Activated T-helper 17 cell treated with anti-CD3 and anti-CD28 coated beads, Interleukin-2, amount 50 U/mL, for 72 hours (primary cell): ENCODE measurements around the gene CDK5. TPM values are rescaled to one million over a fixed set of nuclear protein-coding genes. Genes with fewer than 3 reads are reported as not detected.
"Not testable (repeated sequence)": the region's sequence is repeated elsewhere in the genome, so short reads cannot be mapped to it uniquely, and the experiment has no call there.

Source experiments
- ATAC-seq: fragments of 150-1000 bp; cut with Tn5 transposase; replicated peaks from 2 replicates; pipeline ENCODE4 v1.10.0; 2021; ENCODE audit warnings: mild to moderate bottlenecking, moderate library complexity
- H3K27ac Mint-ChIP-seq: one replicate; pipeline ENCODE4 v1.8.0; 2022; ENCODE audit warnings: mixed read lengths
- H3K27me3 Mint-ChIP-seq: one replicate; pipeline ENCODE4 v1.8.0; 2022; ENCODE audit warnings: mixed read lengths
- H3K36me3 Mint-ChIP-seq: one replicate; pipeline ENCODE4 v1.8.0; 2022; ENCODE audit warnings: low read depth, mild to moderate bottlenecking, mixed read lengths
- H3K4me1 Mint-ChIP-seq: one replicate; pipeline ENCODE4 v1.8.0; 2022; ENCODE audit warnings: mixed read lengths
- H3K4me3 Mint-ChIP-seq: one replicate; pipeline ENCODE4 v1.8.0; 2022; ENCODE audit warnings: mild to moderate bottlenecking, mixed read lengths
- H3K9me3 Mint-ChIP-seq: one replicate; pipeline ENCODE4 v1.8.0; 2022; ENCODE audit warnings: mixed read lengths
- total RNA-seq, 2 donors: library from RNA; stranded (reverse); gene quantifications; one replicate each; pipeline ENCODE4 v1.2.3, GENCODE V29; 2022

The CDK5 gene
- total RNA-seq, 2 donors from 2014 or later, result 9.0 to 23.4 TPM

GRCh38 chr7:151017953-151018420, 39.7 kb downstream of the CDK5 start:
- peak; percentile 72 for ATAC-seq
- Mint-ChIP-seq H3K4me1 (peaks cover 37% of the 10 kb centered on the region), H3K36me3 (peaks cover 28% of the 10 kb centered on the region), H3K9me3 (no peaks in the 10 kb centered on the region), H3K27me3 (peaks cover 4% of the 10 kb centered on the region), H3K27ac (peak overlapping the region; percentile 85), H3K4me3 (peak overlapping the region; percentile 86)

GRCh38 chr7:151017370-151017952, 40.2 kb downstream of the CDK5 start:
- Mint-ChIP-seq H3K36me3 (peaks cover 31% of the 10 kb centered on the region), H3K4me1 (peaks cover 42% of the 10 kb centered on the region)
- ATAC-seq, result no peak

DNA sequence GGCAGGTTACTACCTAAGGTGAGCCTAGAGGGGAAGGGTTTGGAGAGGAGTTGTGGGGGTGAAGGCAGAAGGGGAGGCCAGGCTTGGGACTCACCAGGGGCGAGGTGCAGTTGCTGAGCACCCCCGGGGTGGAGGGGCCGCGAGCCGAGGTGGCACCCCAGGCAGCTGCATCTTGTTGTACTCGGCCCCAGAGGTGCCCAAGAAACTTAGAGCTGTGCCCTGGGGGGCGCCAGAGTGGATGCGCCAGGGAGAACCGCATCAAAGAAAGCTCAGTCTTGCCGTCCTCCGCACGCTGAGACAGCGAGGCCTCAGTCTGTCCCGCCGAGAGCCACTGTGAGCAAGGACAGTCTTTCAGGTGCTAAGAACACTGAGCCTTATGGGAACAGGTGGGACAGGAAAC, 40.8 kb downstream of the CDK5 start:
- peak overlapping the region; percentile 85 for H3K27ac Mint-ChIP-seq
- peaks cover 47% of the 10 kb centered on the region for H3K4me1 Mint-ChIP-seq
- ATAC-seq, result no peak
- peak overlapping the region; percentile 86 for H3K4me3 Mint-ChIP-seq
- H3K36me3 Mint-ChIP-seq, result peaks cover 33% of the 10 kb centered on the region
- peaks cover 3% of the 10 kb centered on the region for H3K9me3 Mint-ChIP-seq
- peaks cover 4% of the 10 kb centered on the region for H3K27me3 Mint-ChIP-seq

More at GRCh38 chr7:151017370-151017952, 40.2 kb downstream of the CDK5 start:
- Mint-ChIP-seq H3K27ac (peak overlapping the region; percentile 85), H3K4me3 (peak overlapping the region; percentile 86), H3K9me3 (peaks cover 2% of the 10 kb centered on the region), H3K27me3 (peaks cover 4% of the 10 kb centered on the region)

GRCh38 chr7:151016505-151016904, 41.2 kb downstream of the CDK5 start:
- peak overlapping the region; percentile 28 for H3K27ac Mint-ChIP-seq
- peaks cover 3% of the 10 kb centered on the region for H3K9me3 Mint-ChIP-seq
- H3K27me3 Mint-ChIP-seq, result peaks cover 4% of the 10 kb centered on the region
- H3K4me1 Mint-ChIP-seq, result peaks cover 50% of the 10 kb centered on the region
- ATAC-seq, result no peak
- peak overlapping the region; percentile 86 for H3K4me3 Mint-ChIP-seq
- peaks cover 33% of the 10 kb centered on the region for H3K36me3 Mint-ChIP-seq

DNA sequence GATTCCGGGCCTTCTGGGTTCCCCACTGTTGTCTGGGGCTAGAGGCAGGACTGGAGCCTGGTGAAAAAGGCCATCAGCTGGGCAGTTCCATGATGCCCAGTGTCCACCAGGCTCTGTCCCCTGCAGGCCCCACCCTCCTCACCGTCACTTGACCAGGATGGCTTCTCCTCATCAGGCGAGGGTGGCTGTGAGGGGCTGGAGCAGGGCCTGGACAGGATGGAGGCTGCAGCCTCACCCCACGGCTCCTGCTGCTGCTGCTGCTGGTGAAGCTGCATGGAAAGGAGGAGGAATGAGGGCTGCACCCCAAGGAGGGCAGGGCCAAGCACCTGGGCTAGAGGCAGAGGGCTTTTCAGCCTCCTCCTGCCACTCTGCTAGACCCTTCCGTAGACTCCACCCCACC, 41.7 kb downstream of the CDK5 start:
- Mint-ChIP-seq H3K27me3 (peaks cover 4% of the 10 kb centered on the region), H3K9me3 (peaks cover 3% of the 10 kb centered on the region), H3K27ac (peak overlapping the region; percentile 96), H3K4me3 (peak overlapping the region; percentile 89), H3K36me3 (peaks cover 33% of the 10 kb centered on the region), H3K4me1 (peaks cover 53% of the 10 kb centered on the region)
- ATAC-seq, result no peak

GRCh38 chr7:151014950-151015349, 42.7 kb downstream of the CDK5 start:
- Mint-ChIP-seq H3K4me1 (peaks cover 60% of the 10 kb centered on the region), H3K36me3 (peaks cover 33% of the 10 kb centered on the region), H3K27me3 (peaks cover 4% of the 10 kb centered on the region), H3K4me3 (peak overlapping the region; percentile 89), H3K9me3 (peaks cover 3% of the 10 kb centered on the region), H3K27ac (peak overlapping the region; percentile 96)
- peak; percentile 30 for ATAC-seq

DNA sequence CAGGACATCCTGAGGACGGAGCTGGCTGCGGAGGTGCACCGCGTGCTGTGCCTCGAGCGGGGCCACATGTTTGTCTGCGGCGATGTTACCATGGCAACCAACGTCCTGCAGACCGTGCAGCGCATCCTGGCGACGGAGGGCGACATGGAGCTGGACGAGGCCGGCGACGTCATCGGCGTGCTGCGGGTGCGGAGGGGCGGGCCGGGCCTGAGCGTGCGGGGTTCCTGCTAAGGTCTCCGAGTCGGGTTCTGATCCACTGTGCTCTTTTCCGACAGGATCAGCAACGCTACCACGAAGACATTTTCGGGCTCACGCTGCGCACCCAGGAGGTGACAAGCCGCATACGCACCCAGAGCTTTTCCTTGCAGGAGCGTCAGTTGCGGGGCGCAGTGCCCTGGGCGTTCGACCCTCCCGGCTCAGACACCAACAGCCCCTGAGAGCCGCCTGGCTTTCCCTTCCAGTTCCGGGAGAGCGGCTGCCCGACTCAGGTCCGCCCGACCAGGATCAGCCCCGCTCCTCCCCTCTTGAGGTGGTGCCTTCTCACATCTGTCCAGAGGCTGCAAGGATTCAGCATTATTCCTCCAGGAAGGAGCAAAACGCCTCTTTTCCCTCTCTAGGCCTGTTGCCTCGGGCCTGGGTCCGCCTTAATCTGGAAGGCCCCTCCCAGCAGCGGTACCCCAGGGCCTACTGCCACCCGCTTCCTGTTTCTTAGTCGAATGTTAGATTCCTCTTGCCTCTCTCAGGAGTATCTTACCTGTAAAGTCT, 43.8 kb downstream of the CDK5 start:
- peak overlapping the region; percentile 89 for H3K4me3 Mint-ChIP-seq
- H3K27me3 Mint-ChIP-seq, result no peaks in the 10 kb centered on the region
- H3K27ac Mint-ChIP-seq, result peak overlapping the region; percentile 96
- peaks cover 28% of the 10 kb centered on the region for H3K36me3 Mint-ChIP-seq
- peaks cover 55% of the 10 kb centered on the region for H3K4me1 Mint-ChIP-seq
- peak; percentile 42 for ATAC-seq
- H3K9me3 Mint-ChIP-seq, result peaks cover 3% of the 10 kb centered on the region

DNA sequence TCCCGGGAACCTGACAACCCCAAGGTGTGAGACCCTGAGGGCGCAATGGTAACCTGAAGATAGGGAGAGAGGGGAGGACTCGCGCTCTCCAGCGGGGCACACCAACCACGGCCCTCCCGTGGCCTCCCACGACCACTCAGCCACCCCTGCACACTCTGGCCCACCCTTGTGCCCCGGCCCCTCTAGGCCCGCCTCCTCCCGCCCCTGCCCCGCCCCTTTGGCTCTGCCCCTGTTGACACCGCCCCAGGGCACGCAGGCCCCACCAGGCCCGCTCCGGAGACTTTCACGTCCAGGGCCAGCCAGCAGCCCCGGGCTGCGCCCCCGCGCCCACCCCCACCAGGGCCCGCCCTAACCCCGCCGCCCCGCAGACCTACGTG, 44.4 kb downstream of the CDK5 start:
- H3K27ac Mint-ChIP-seq, result peak overlapping the region; percentile 96
- no peak for ATAC-seq
- peak overlapping the region; percentile 89 for H3K4me3 Mint-ChIP-seq
- H3K4me1 Mint-ChIP-seq, result peaks cover 55% of the 10 kb centered on the region
- peaks cover 25% of the 10 kb centered on the region for H3K36me3 Mint-ChIP-seq
- H3K27me3 Mint-ChIP-seq, result no peaks in the 10 kb centered on the region
- H3K9me3 Mint-ChIP-seq, result peaks cover 3% of the 10 kb centered on the region

DNA sequence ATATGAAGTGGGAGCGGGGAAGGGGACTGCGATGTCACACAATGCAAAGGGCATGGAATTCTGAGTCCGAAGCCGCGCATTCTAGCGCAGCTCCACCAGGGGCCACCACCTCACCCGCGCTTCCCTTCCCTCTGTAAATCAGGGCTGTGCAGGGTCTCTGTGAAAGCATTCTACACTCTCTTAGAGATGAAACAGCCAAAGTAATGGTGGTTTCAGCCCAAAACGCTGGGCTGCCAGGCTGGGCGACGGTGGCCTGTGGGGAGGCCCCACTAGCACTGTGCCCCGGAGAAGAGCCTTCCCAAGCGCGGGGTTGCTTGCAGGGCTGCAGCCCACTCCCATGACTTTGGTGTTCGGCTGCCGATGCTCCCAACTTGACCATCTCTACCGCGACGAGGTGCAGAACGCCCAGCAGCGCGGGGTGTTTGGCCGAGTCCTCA, 44.8 kb downstream of the CDK5 start:
- Mint-ChIP-seq H3K27ac (peak overlapping the region; percentile 85), H3K36me3 (peaks cover 22% of the 10 kb centered on the region), H3K9me3 (peaks cover 3% of the 10 kb centered on the region)

GRCh38 chr7:151012031-151012692, 45.5 kb downstream of the CDK5 start:
- H3K4me1 Mint-ChIP-seq, result peaks cover 57% of the 10 kb centered on the region
- H3K4me3 Mint-ChIP-seq, result peak overlapping the region; percentile 70
- H3K36me3 Mint-ChIP-seq, result peaks cover 17% of the 10 kb centered on the region
- H3K27ac Mint-ChIP-seq, result peak overlapping the region; percentile 85
- ATAC-seq, result no peak
- H3K9me3 Mint-ChIP-seq, result peaks cover 3% of the 10 kb centered on the region
- H3K27me3 Mint-ChIP-seq, result no peaks in the 10 kb centered on the region

More for the DNA sequence above, 44.8 kb downstream of the CDK5 start:
- no peaks in the 10 kb centered on the region for H3K27me3 Mint-ChIP-seq
- H3K4me3 Mint-ChIP-seq, result peak overlapping the region; percentile 70
- ATAC-seq, result no peak
- H3K4me1 Mint-ChIP-seq, result peaks cover 55% of the 10 kb centered on the region

DNA sequence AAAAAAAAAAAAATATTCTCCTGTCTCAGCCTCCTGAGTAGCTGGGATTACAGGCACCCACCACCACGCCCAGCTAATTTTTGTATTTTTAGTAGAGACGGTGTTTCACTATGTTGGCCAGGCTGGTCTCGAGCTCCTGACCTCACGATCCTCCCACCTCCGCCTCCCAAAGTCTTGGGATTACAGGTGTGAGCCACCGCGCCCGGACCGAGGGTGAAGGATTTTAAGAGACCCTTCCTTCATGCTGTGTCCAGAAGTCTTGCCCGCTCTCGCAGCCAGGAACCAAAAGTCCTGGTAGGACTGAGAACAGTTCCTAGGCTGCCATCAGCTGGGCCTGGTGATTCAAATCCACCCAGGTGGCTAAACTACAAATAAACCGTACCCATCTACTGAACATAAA, 46.1 kb downstream of the CDK5 start:
- Mint-ChIP-seq H3K36me3 (peaks cover 17% of the 10 kb centered on the region), H3K27ac (peak overlapping the region; percentile 85), H3K4me3 (peak overlapping the region; percentile 70), H3K4me1 (peaks cover 57% of the 10 kb centered on the region)
- not testable (repeated sequence) for H3K9me3 Mint-ChIP-seq, ATAC-seq, H3K27me3 Mint-ChIP-seq

DNA sequence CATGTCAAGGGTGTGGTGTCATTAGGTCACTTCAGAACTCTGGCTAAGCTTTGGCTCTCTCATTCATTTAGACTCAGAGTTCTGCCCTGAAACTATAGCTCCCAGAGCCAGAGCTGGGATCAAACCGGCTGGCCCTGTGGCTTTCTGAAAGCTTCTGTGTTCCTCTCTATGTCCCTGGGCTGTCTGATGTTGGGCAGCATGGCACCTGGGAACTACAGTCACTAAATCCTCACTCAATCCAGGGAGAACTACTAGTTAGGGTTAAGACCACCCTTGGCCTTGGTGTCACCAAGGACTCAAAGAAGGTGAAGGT, 46.6 kb downstream of the CDK5 start:
- Mint-ChIP-seq H3K27me3 (no peaks in the 10 kb centered on the region), H3K4me1 (peaks cover 52% of the 10 kb centered on the region), H3K9me3 (peaks cover 3% of the 10 kb centered on the region), H3K27ac (peak overlapping the region; percentile 78), H3K36me3 (peaks cover 17% of the 10 kb centered on the region), H3K4me3 (peak overlapping the region; percentile 87)
- no peak for ATAC-seq

DNA sequence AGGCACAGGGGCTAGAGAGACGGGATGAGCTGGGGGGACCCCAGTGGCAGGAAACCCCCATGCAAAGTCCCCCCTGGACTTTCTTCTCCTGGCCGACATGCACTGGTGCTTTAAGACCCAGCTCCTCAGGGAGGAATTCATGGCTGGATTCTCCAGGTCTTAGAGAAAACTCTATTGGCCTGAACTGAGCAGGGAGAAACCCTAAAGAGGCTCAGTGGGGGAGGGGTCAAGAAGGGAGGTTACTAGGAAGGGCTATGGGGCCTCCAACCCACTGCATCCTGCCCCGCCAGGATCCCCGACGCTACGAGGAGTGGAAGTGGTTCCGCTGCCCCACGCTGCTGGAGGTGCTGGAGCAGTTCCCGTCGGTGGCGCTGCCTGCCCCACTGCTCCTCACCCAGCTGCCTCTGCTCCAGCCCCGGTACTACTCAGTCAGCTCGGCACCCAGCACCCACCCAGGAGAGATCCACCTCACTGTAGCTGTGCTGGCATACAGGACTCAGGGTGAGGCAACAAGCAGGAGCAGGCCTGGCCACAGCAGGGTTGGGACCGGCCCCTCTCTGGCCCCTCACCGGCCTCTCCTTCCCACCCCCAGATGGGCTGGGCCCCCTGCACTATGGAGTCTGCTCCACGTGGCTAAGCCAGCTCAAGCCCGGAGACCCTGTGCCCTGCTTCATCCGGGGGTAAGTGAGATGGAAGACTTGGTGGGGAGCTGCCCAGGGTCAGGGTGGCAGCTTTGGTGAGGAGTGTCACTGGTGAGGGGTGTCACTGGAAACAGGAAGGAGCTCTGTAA, 47.2 kb downstream of the CDK5 start:
- peak; percentile 20 for ATAC-seq
- Mint-ChIP-seq H3K36me3 (peaks cover 17% of the 10 kb centered on the region), H3K4me3 (peak overlapping the region; percentile 87), H3K27ac (peak overlapping the region; percentile 78), H3K9me3 (peaks cover 3% of the 10 kb centered on the region), H3K27me3 (no peaks in the 10 kb centered on the region), H3K4me1 (peaks cover 50% of the 10 kb centered on the region)

- Mint-ChIP-seq H3K4me1 (peaks cover 44% of the 10 kb centered on the region), H3K27ac (peak overlapping the region; percentile 78), H3K4me3 (peak overlapping the region; percentile 87), H3K9me3 (peaks cover 3% of the 10 kb centered on the region), H3K36me3 (peaks cover 13% of the 10 kb centered on the region), H3K27me3 (no peaks in the 10 kb centered on the region)
- ATAC-seq, result no peak
These were observed 47.7 kb downstream of the CDK5 start for GRCh38 chr7:151010037-151010306.
